AG04449 (cell line): Measurements from ENCODE around the gene SSBP3.

Source experiments
- CTCF ChIA-PET: fragments of 350-600 bp; formaldehyde crosslinking; extraction: SDS; loops from one replicate; lab custom pipeline; 2021; ENCODE audit warnings: antibody characterized with exemption; lab: Yijun Ruan, JAX
- POLR2A ChIA-PET: fragments of 400-600, 350-600 bp; formaldehyde crosslinking; extraction: SDS; loops from one replicate; lab custom pipeline; 2020; ENCODE audit warnings: antibody characterized with exemption, inconsistent platforms; lab: Yijun Ruan, JAX
- DNase-seq: peaks from one replicate; pipeline ENCODE4 v3.0.0-alpha.2; 2010; ENCODE audit warnings: low read depth, low spot score
- H3K4me3 ChIP-seq: 2 replicates; pipeline ENCODE4 v1.5.1; 2011; ENCODE audit warnings: low read depth, mild to moderate bottlenecking, control low read depth, low read length
- TF ChIP-seq, protein P1 (sequence below): IDR thresholded peaks from one replicate; pipeline ENCODE4 v1.5.1; 2011; ENCODE audit warnings: mild to moderate bottlenecking, moderate library complexity, low read length, control low read depth, inconsistent platforms; ENCODE audit not compliant: insufficient read depth; ENCODE audit errors: missing control alignments

Gene SSBP3

DNA sequence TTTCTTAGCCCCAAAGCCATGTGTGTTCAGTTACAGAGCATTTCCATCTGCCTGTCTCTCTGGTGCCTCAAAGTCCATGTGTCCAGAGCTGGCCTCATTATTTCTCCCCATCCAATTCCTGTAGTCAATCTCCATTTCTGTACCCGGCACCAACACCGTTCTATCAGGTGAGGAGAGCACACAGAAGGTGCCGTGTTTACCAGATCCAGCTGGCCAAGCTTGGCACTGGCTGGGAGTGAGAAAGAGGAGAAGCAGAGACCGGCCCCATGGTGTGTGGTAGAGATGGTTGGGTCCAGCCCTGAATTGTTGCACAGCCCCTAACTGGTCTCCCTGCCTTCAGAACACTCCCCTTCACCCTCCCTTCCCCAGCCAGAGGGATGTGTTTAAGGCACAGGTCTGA, 7.5 kb upstream of the SSBP3 start:
- DNase-seq: no peak
- POLR2A ChIA-PET: no interaction called here
- no peak overlapping the region for H3K4me3 ChIP-seq
- TF ChIP-seq, protein P1, sequence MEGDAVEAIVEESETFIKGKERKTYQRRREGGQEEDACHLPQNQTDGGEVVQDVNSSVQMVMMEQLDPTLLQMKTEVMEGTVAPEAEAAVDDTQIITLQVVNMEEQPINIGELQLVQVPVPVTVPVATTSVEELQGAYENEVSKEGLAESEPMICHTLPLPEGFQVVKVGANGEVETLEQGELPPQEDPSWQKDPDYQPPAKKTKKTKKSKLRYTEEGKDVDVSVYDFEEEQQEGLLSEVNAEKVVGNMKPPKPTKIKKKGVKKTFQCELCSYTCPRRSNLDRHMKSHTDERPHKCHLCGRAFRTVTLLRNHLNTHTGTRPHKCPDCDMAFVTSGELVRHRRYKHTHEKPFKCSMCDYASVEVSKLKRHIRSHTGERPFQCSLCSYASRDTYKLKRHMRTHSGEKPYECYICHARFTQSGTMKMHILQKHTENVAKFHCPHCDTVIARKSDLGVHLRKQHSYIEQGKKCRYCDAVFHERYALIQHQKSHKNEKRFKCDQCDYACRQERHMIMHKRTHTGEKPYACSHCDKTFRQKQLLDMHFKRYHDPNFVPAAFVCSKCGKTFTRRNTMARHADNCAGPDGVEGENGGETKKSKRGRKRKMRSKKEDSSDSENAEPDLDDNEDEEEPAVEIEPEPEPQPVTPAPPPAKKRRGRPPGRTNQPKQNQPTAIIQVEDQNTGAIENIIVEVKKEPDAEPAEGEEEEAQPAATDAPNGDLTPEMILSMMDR: no peak
- CTCF ChIA-PET: interaction anchor here (3.1 kb wide), 1 partner anchor 76 kb away, joined by 16 read pairs; no protein-coding TSS in a partner anchor

- ChIA-PET CTCF (interaction anchor here (3.1 kb wide), 1 partner anchor 76 kb away, joined by 16 read pairs; no protein-coding TSS in a partner anchor), POLR2A (no interaction called here)
- no peak overlapping the region for H3K4me3 ChIP-seq
- TF ChIP-seq, protein P1: no peak
- DNase-seq: no peak
Observed at GRCh38 chr1:54413295-54413694, 7.1 kb upstream of the SSBP3 start.

DNA sequence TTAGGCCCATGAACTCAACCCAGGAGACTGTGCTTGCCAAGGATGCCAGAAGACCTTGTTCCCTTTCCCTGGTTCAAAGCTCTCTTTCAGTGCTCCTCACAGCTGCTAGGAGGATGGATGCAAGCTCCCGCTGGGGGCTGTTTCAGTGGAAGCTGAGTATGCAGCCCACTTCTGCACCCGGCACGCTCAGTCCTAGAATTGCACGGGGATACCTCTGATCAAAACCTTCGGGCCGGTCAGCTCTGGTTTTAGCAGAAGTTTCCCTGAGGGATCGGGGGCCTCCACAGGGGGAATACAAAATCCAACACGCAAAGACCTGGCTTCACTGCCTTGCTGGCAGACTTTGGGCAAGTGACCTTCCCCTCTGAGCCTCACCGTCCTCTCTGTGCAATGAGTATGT, 4.2 kb upstream of the SSBP3 start:
- TF ChIP-seq, protein P1: no peak
- CTCF ChIA-PET: interaction anchor here (1.0 kb wide), 1 partner anchor 79 kb away, joined by 4 read pairs; no protein-coding TSS in a partner anchor
- POLR2A ChIA-PET: no interaction called here
- H3K4me3 ChIP-seq: no peak overlapping the region
- no peak for DNase-seq

GRCh38 chr1:54409156-54410142, 3.3 kb upstream of the SSBP3 start:
- TF ChIP-seq, protein P1: no peak
- CTCF ChIA-PET: interaction anchor here (1.0 kb wide), 2 partner anchors 80 kb away, joined by 3 to 4 read pairs; no protein-coding TSS in a partner anchor
- DNase-seq: no peak
- POLR2A ChIA-PET: no interaction called here
- H3K4me3 ChIP-seq: no peak overlapping the region

DNA sequence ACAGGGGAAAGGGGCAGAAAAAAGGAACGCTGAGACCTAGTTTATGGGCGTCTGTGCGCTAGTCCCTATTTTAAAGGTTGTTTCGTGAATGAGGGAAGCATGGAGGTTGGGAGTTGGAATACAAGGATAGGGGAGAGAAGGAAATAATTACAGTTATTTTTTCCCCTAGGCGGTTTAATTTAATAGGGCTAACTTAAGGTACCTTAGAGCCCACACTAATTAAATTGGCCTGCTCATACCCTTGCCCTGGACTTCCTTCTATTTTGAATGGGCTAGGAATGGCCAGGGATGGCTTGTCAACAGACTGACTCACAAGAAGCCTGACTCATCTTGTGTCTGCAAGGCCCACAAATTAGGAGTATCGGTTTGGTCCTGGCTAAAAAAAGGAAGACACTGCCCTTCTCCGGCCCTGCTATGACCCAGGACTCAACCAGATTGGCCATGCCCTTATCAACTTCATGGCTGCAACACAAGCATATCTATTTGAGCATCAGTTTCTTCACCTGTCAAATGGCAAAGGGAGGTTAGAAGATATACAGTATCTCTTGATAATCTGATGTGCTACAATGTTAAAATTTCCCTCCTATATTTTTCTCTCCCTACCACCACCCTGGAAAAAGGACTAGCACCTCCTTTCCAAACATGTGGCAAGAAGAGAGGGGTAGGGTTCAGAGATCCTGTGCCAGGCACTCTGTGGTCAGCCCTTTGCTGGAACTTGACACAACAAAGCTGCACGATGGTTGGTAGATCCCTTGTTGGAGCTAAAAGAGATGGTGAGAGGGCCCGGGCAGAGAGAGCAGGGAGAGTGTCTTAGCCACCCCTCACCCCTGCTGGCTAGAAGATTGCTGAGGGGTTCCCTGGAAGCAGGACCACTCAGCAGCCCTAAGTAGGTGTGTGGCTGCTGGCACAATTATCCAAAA, 2.2 kb upstream of the SSBP3 start:
- ChIA-PET CTCF (interaction anchor here (1.0 to 6.0 kb wide), 3 partner anchors 79 to 135 kb away, joined by 3 to 71 read pairs (median 13); no protein-coding TSS in a partner anchor), POLR2A (interaction anchor here (0.6 to 1.4 kb wide), 5 partner anchors 73 to 208 kb away, joined by 3 to 13 read pairs (median 3); partner anchors contain the start of genes CYB5RL and MRPL37)
- TF ChIP-seq, protein P1: no peak
- peak; percentile 65 for DNase-seq
- H3K4me3 ChIP-seq: no peak overlapping the region
